Frontal cortex (tissue), 4 donors: ENCODE measurements around the gene ABCA9. TPM values are rescaled to one million over a fixed set of nuclear protein-coding genes. Genes with fewer than 3 reads are reported as not detected.
"Not testable (repeated sequence)": the region's sequence is repeated elsewhere in the genome, so short reads cannot be mapped to it uniquely, and the experiment has no call there.

Source experiments
- DNase-seq, 2 donors: peaks; one replicate each; pipeline ENCODE4 v3.0.0; 2012; ENCODE audit warnings: low spot score in 2 of 2
- FAIRE-seq: peaks from 2 replicates; lab custom pipeline; 2012; peaks lifted over from hg19 to GRCh38; lab: Jason Lieb, UNC
- total RNA-seq: library from RNA; depleted of rRNA; stranded (reverse); fragments of >200 nt; gene quantifications from one replicate; pipeline ENCODE4 v1.2.3, GENCODE V29; 2014
- donor health status: control.
- donor health status: control.
- donor health status: control.

The ABCA9 gene
- total RNA-seq, 1 donor from 2014 or later, result 5.7 TPM

DNA sequence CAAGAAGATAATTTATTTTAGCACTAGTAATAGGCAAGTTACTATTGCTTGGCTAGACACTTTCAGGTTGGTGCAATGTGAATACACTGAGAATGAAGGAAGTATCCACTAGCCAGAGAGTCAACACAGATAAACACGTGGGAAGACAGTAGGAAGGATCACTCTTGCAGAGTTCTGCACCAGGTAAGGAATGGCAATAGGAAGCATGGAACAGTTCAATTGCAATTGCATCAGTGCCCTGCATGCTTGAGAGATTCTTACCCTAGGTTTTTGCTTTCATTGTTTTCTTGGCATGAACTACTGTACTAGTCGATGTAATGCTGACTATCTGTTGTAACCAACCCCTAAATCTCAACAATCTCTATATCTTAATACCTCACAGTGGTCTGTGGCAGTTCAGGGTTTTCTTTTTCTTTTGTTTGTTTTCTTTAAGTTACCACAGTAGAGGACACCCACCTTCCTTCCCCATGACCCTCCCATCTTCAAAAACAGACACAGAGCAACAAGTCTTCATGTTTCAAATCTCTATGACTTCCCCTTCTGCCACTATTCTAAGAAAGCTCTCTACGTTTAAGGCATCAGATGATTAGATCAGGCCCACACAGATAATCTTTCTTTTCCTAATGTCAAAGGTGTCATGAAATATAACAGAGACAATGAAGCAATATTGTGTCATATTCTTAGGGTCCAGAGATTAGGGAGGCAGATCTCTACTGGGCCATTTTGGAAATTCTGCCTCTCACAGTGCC lies 87.5 kb downstream of the ABCA9 start:
- FAIRE-seq (no peak), DNase-seq (no peak)

DNA sequence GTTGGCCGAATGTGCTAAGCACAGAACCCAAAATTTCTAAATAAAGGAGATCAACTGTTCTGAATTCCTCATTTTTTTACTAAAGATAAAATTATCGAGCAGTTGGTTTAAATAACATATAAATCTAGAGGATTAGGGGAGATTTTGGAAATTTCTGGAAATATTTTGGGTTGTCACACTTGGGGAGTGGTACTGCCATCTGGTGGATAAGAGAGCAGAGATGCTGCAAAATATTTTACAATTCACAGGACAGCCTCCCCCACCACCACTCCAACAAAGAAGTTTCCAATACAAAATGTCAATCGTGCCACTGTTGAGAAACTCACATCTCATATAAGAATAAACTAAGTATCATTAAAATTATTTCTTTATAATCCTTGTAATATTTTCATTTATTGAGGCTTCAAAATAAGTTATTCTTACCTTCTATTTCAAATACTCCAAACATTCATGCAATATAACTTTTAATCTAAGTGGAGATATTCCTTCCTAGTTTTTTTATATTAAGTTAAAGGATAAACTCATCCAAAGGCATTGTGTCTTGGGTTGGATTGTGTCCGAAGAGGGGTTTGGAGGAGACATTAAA lies 88.5 kb downstream of the ABCA9 start:
- peak; percentile 83 for FAIRE-seq

DNA sequence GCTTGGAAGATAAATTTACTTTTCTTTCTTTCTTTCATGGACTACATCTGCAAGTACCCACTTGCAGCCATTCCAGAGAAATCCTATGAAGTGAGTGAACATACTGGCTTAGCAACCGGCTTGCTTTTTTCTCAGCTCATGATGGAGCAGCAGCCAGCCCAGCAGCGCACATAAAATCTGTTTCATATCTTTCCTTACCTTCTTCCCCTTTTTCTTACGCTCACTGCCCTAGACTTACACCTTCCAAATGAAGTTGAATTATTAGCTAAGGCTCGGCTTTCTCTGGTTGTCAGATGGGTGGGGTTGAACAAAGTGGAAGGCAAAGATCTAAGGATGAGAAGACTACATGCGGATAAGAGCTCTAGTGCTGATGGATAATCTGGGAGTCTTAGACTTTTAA lies 91.6 kb downstream of the ABCA9 start:
- FAIRE-seq (no peak), DNase-seq (no peak)

More for the DNA sequence above, 88.5 kb downstream of the ABCA9 start:
- DNase-seq, result peak; percentile 21 to 35

DNA sequence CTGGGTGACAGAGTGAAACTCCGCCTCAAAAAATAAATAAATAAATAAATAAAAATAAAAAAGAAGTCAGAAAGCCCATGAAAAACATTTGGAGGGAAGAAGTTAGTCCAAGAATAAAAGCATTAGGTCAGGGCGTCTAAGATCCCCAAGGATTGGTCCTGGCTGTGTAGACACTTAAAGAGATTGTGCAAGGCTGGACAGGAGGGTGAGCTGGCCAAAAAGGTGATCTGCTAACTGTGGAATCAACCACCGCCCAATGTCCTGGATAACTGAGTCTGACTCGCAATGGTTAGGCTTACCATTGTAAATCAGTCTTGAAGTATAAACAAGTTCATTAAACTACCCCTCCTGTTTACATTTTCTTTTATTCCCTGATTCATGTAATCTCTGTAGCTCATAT lies 96.8 kb downstream of the ABCA9 start:
- FAIRE-seq (no peak), DNase-seq (no peak)

DNA sequence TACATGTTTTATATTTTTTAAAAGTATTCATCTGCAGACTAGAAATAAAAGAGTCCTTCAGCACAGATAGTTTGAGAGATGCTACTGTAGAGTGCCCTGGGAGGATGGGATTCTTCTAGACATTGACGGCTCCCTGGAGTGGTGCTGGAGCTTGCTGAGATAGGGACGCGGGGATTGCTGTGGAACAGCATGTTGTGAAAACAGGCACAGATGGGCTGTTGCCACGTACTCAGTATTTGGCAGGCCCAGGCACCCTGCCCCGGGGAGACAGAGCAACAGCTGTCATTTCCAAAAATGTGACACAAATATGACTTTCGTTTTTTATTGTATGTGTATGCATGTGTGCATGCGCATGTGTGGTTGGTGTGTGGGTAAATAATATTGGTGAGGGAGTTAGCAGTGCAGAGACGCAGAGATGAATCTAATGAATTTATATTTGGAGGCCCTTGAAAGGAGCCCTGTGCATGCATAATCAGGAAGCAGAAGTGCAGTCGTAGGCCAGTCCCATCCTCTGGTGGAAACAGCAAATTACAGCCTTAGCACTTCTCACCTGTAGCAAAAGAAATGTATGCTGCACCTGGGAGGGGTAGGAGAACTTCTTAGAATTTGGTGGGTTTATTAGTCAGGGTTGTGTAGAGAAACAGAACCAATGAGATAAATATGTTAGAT lies 99.4 kb downstream of the ABCA9 start:
- DNase-seq, result no peak
- FAIRE-seq, result no peak

DNA sequence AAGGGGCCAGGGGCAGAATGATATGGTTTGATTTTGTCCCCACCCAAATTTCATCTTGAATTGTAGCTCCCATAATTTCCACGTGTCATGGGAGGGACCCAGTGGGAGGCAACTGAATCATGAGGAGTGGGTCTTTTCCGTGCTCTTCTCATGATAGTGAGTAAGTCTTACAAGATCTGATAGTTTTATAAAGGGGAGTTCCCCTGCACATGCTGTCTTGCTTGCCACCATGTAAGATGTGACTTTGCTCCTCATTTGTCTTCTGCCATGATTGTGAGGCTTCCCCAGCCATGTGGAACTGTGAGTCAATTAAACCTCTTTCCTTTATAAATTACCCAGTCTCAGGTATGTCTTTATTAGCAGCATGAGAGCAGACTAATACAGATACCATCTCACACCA lies 101.6 kb downstream of the ABCA9 start:
- not testable (repeated sequence) for DNase-seq, FAIRE-seq

DNA sequence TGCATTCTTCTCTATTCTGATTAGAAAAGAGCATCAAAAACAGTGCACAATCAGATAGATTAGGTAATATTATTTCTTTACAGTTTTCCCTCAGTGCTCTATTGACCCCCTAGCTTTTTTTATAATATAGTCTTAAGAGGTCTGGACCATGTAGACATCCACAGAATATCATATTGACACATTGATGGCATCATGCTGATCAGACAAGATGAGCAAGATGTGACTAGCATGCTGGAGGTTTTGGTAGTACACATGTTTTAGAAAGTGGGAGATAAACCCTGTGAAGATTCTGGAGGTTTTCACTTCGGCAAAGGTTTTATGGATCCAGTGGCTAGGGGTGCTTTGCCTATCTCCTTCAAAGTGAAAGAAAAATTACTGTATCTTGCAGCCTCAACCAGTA lies 102.8 kb downstream of the ABCA9 start:
- no peak for FAIRE-seq
- DNase-seq, result no peak

DNA sequence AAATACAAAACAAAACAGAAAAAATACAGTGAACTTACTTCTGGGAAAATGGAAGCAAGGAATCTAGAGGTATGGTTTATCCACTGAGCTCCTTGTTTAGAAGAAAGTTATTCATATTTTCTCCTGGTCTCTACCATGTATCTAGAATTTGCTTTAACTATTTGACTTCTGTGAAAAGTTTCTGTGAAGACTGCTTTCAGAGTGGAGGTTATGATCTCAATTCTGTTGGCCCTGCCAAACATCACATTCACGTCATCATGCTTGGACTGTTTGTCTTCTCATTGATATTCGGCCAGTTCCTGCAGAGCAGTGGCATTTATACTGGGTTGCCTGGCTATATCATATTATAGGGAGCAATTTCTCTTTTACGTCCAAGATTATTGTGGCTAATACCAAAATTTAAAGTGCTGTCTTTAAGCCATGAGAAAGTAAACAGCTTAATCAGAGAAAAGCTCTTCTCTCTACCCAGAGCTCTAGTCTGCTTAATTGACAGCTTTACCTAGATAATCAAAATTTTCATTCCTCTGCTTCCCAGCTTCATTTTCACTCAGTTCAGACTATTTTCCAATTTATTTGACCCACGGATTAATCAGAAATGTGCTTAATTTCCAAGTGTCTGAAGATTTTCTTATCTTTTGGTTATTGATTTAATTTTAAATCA lies 105.4 kb downstream of the ABCA9 start, which contains the start of gene ABCA8:
TSS of gene ABCA8 (minus strand) at position 212 of the 661 bp plus-strand sequence. CDS start 13,358 bp downstream, outside the sequence.
- DNase-seq, result peak in 1 of 2 donors; percentile 8
- FAIRE-seq, result peak; percentile 97

DNA sequence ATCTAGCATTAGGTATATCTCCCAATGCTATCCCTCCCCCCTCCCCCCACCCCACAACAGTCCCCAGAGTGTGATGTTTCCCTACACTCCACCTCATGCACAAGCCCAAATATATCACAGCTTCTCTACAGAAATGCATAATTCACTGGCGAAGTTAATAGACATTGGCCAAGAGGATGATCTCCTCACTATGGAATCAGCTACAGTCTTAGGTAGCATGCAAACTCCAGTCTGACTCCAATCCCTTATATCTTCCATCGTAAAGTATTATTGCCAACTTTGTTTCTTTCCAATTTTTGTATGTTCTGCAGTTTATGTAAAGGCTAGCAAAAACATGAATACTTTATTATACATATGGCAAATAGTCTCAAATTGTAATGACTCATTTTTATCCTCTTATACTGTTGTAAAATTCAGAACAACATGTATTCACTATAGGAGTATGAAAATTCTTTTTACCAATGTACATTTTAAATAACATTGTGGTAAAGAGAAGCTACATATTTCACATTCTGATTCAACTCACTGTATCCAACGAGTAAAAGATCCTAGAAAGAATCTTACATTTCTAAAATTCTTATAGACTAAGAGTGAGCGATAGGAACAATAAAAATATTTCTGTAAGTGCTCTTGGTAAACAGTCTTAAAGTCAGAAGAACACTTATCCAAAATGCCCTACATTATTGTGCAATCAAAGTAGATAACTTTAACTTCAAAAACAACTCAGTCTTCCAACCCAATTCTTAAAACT lies 106.4 kb downstream of the ABCA9 start:
- FAIRE-seq (no peak), DNase-seq (no peak)

DNA sequence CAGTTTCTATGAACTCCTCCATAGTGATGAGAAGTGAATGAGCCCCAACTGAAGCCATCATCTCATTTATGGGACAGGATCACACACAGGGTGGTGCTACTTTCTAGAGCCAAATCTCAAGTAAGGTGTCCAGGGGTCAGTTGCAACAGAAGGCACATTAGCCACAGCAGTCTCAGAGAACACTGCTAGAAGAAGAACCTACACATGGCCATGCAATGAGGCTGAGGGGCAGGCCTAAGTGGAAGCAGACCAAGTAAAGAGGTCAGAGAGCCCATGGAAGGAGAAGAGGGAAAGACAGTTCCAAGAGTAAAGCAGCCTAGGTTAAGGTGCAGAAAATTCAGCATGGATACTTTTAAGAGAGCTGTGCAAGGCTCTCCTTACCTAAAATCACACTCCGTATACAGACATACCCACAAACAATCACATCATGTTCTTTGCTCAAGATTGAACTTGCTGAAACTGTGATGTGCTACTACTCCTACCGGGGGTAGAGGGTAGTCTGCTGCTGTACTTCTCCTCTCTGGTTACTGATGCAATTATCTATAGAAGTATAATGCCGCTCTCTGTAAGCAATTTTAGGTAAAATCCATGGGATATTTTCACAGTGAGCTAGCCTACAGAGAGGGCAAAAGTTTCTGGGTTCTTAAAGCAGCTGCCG lies 107.3 kb downstream of the ABCA9 start:
- DNase-seq, result no peak
- FAIRE-seq, result no peak

DNA sequence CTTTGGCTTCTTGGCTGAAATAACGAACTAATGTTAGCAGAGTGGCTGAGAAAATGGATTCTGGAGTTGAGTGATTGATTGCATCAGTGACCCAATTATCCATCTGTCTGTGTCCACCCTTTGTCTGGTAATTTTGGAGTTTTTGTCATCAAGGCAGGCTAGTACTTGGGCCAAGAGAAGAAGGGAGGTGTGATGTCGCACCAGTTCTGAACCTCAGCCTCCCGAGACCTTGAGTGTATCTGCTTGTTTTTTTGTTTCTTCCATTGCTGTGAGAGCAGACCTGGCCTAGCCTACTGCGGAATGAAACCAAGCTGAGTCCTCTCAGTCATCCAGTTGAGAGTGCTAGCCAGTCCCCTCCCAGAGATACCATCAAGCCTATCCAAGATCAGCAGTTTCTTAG lies 110.0 kb downstream of the ABCA9 start:
- FAIRE-seq, result no peak
- no peak for DNase-seq

DNA sequence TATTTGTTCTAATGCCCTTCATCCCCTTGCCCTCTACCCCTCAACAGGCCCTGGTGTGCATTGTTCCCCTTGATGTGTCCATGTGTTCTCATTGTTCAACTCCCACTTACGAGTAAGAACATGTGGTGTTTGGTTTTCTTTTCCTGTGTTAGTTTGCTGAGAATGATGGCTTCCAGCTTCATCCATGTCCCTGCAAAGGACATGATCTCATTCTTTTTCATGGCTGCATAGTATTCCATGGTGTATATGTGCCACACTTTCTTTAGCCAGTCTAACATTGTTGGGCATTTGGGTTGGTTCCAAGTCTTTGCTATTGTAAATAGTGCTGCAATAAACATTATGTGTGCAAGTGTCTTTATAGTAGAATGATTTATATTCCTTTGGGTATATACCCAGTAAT lies 112.9 kb downstream of the ABCA9 start:
- FAIRE-seq, result not testable (repeated sequence)

DNA sequence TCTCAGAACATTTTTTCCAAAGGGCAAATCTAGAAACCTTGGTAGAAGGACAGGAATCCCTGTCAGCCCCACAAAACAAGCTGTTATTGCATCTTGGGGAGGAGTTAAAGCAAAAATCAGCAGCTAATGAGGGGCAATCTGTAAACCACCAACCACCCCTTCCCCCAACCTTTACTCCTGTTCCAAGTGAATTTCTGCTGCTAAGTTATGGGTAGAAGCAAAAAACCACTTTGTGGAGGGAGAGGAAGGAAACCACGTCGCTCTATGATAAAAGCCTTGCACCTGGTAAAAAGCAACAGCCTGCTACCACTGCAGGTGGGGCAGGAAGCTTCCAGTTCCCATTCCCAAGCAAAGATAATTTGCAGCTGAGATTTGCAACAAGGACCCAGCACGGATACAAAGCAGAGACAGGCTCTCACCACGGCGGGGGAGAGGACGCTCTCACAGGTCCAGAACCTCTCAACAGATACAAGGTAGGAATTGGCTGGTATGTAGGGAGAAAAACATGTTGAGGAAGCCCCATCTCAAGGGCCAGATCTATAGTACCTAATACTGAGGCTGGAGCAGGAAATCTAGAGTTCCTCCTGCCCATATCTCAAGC lies 116.2 kb downstream of the ABCA9 start:
- DNase-seq (no peak), FAIRE-seq (no peak)

More for the DNA sequence above, 112.9 kb downstream of the ABCA9 start:
- not testable (repeated sequence) for DNase-seq

DNA sequence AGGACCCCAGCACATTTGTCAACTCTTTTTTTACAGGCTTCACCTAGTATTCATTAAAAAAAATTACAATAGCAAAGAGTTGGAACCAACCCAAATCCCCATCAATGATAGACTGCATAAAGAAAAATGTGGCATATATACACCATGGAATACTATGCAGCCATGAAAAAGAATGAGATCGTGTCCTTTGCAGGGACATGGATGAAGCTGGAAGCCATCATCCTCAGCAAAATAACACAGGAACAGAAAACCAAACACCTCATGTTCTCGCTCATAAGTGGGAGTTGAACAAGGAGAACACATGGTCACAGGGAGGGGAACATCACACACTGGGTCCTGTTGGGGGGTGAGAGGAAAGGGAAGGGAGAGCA lies 116.9 kb downstream of the ABCA9 start:
- not testable (repeated sequence) for DNase-seq, FAIRE-seq

DNA sequence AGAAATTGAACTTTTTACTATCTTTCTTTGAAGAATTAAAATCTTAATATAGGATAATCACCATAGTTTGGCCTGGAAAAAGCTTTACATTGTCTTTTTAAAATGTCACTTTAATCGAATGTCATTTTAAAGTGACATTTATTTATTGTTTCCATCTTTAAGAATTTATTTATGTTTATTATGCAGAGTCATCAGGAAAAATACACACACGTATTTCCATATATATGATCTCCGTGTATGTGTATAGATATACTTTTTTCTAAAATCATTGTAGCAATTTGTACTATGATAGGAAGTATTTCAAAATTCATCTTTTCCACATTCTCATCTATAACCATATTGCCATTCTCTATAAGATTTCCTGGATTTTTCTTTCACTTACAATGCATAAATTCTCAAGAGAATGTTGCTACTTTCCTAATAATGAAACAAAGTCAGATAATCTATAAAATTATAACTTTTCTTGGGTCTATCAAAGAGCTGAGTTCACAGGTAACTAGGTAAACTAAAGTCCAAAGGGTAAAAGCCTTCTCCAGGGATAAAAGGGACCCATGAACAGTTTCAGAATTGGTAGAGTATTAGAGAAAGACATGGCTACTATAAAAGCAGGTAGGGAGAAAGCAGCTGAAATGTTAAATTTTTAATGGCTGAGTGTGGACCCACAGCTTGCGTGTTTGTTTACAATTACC lies 117.5 kb downstream of the ABCA9 start:
- DNase-seq (no peak), FAIRE-seq (no peak)

DNA sequence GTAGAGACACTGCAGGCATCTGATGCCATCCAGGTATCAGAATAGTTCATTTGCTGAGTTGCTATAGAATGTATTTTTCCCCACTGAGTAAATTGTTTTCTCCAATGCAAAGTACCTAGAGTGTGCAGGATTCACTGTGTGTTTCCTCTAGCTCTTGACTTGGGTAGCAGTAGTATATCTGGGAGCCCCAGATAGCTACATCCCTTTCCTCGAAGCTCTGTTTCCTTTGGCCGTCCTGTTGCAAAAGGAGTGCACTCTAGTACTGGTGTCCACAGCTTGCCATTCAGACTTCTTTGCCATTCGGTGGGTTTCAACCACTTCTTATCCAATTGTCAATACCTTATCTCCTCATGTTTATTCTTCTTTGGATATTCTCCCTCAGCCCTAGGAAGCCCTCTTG lies 118.3 kb downstream of the ABCA9 start:
- DNase-seq (no peak), FAIRE-seq (no peak)

DNA sequence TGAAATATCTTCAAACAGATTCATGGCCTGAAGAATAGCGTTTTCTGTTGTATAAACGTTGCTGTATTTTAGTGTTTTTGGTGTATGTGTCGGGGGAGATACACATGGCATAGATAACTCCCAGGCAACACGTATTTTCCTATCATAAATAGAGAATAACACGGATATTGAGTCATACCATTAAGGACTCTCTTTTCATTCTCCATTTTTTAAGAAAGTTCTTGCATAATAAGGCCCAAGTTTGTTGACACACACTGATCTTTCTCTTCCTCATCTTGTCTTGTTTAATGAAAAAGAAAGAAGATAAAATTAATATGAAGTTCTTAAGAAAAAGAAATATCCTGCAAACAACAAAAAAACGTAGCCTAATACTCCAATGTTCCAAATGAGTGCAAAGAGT lies 119.0 kb downstream of the ABCA9 start:
- FAIRE-seq (no peak), DNase-seq (no peak)

DNA sequence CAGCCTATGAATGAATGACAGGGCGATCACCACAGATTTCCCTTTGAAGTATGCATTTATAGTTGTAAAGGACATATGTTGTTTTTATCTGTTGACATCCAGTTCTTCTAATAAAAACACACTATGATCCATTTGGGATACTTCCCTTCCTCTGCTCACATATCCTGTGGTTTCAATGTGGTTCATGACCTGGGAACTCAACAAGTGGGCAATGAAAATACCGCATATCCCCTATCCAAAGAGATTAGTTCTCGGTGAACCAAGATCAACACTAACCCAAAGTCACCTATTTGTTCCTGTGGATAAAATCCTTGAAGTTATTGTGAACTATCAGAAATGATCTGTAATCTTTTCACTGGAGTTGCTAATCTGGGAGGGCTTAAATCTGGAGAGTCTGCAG lies 121.5 kb downstream of the ABCA9 start:
- FAIRE-seq (no peak), DNase-seq (no peak)
